Prostate gland (tissue), 2 donors: ENCODE data around the gene MILR1.

Experiments
- CTCF ChIP-seq, 4 experiments: fragments of 200-600 bp in 2 of 4; fragments of 450-650 bp in 2 of 4; sonication (generic) in 2 of 4; IDR thresholded peaks; 1 replicate in 3 of 4; 2 replicates in 1 of 4; pipeline ENCODE4 v1.5.1; 2016 to 2019; ENCODE audit warnings: antibody characterized with exemption in 4 of 4, mild to moderate bottlenecking in 2 of 4, moderate library complexity in 2 of 4
- POLR2A ChIP-seq: fragments of 450-650 bp; IDR thresholded peaks from one replicate; pipeline ENCODE4 v1.6.1; 2016; ENCODE audit warnings: antibody characterized with exemption, mild to moderate bottlenecking
- POLR2AphosphoS5 ChIP-seq: sonication (generic); formaldehyde crosslinking; IDR thresholded peaks from one replicate; pipeline ENCODE4 v1.6.1; 2017; ENCODE audit warnings: antibody characterized with exemption

GRCh38 chr17:64471440-64471839 lies 22.5 kb downstream of the MILR1 start:
- TF ChIP-seq POLR2A: no peak
- no peak for TF ChIP-seq CTCF (IDR thresholded peaks at IDR 0.05)
- TF ChIP-seq POLR2AphosphoS5: no peak
